Stimulated activated CD8-positive, alpha-beta memory T cell treated with anti-CD3 and anti-CD28 coated beads, Interleukin-12 subunit alpha, Interleukin-12 subunit beta, amount 100 ng/mL, for 4 hours (primary cell): ENCODE measurements around the gene HNMT.
"Not testable (repeated sequence)": the region's sequence is repeated elsewhere in the genome, so short reads cannot be mapped to it uniquely, and the experiment has no call there.

ENCODE experiments used
- DNase-seq: peaks from one replicate; pipeline ENCODE4 v3.0.0-alpha.2; 2020; ENCODE audit warnings: low read depth

Gene HNMT

GRCh38 chr2:138012968-138013367, 48.7 kb downstream of the HNMT start:
- no peak for DNase-seq

GRCh38 chr2:138013639-138014038, 49.4 kb downstream of the HNMT start:
- DNase-seq: no peak

GRCh38 chr2:138015494-138015893, 51.2 kb downstream of the HNMT start:
- DNase-seq: no peak

- no peak for DNase-seq
Observed at GRCh38 chr2:138016351-138017087, 52.2 kb downstream of the HNMT start.

- DNase-seq: no peak
Observed at GRCh38 chr2:138017824-138018223, 53.6 kb downstream of the HNMT start.

GRCh38 chr2:138018866-138019688, 54.8 kb downstream of the HNMT start:
- DNase-seq: no peak

GRCh38 chr2:138020432-138020831, 56.2 kb downstream of the HNMT start:
- no peak for DNase-seq

- DNase-seq: no peak
Observed at GRCh38 chr2:138021154-138021553, 56.9 kb downstream of the HNMT start.

GRCh38 chr2:138023298-138023697, 59.0 kb downstream of the HNMT start:
- DNase-seq: no peak

- no peak for DNase-seq
Observed at GRCh38 chr2:138023976-138024375, 59.7 kb downstream of the HNMT start.

- DNase-seq: no peak
Observed at GRCh38 chr2:138026111-138027020, 62.1 kb downstream of the HNMT start.

GRCh38 chr2:138028538-138028937, 64.3 kb downstream of the HNMT start:
- no peak for DNase-seq

GRCh38 chr2:138029276-138029675, 65.0 kb downstream of the HNMT start:
- DNase-seq: no peak

- no peak for DNase-seq
Observed at GRCh38 chr2:138030459-138030858, 66.2 kb downstream of the HNMT start.

- DNase-seq: no peak
Observed at GRCh38 chr2:138032334-138032733, 68.1 kb downstream of the HNMT start.

- no peak for DNase-seq
Observed at GRCh38 chr2:138034536-138034935, 70.3 kb downstream of the HNMT start.

GRCh38 chr2:138035608-138036217, 71.4 kb downstream of the HNMT start:
- DNase-seq: no peak

GRCh38 chr2:138036522-138036921, 72.2 kb downstream of the HNMT start:
- no peak for DNase-seq

GRCh38 chr2:138037090-138037489, 72.8 kb downstream of the HNMT start:
- DNase-seq: no peak

GRCh38 chr2:138040616-138041015, 76.3 kb downstream of the HNMT start:
- no peak for DNase-seq

- DNase-seq: no peak
Observed at GRCh38 chr2:138042311-138042710, 78.0 kb downstream of the HNMT start.

GRCh38 chr2:138043588-138043987, 79.3 kb downstream of the HNMT start:
- not testable (repeated sequence) for DNase-seq
